Lung (tissue), 12 donors: Measurements from ENCODE around the gene SLC22A23. TPM values are rescaled to one million over a fixed set of nuclear protein-coding genes. Genes with fewer than 3 reads are reported as not detected.

Experiments
- ATAC-seq: fragments of 200-7000 bp; cut with Tn5 transposase; one replicate; pipeline ENCODE4 v1.9.1; 2020; ENCODE audit warnings: moderate number of reproducible peaks; ENCODE audit not compliant: insufficient read depth, low FRiP score
- DNase-seq, 3 donors: peaks; one replicate each; pipeline ENCODE4 v3.0.0-alpha.2; 2013 to 2017
- H3K27ac ChIP-seq, 2 donors: one replicate each; pipeline ENCODE4 v1.5.1; 2013; ENCODE audit warnings: mild to moderate bottlenecking in 2 of 2, moderate library complexity in 2 of 2, control low read depth in 1 of 2, inconsistent platforms in 1 of 2, low read depth in 1 of 2, low read length in 1 of 2
- H3K27me3 ChIP-seq, 3 donors: one replicate each; pipeline ENCODE4 v1.5.1; 2013; ENCODE audit warnings: low read length in 2 of 3; ENCODE audit not compliant: control insufficient read depth in 3 of 3, insufficient read depth in 3 of 3
- H3K36me3 ChIP-seq, 4 donors: one replicate each; pipeline ENCODE4 v1.5.1; 2013; ENCODE audit warnings: low read length in 4 of 4, mild to moderate bottlenecking in 1 of 4, moderate library complexity in 1 of 4; ENCODE audit not compliant: control insufficient read depth in 4 of 4, insufficient read depth in 4 of 4
- H3K4me1 ChIP-seq, 5 donors: one replicate each; pipeline ENCODE4 v1.5.1; 2013; ENCODE audit warnings: low read length in 5 of 5, mild to moderate bottlenecking in 2 of 5, moderate library complexity in 1 of 5; ENCODE audit not compliant: control insufficient read depth in 5 of 5, insufficient read depth in 5 of 5
- H3K4me3 ChIP-seq: one replicate; pipeline ENCODE4 v1.5.1; 2013; ENCODE audit warnings: mild to moderate bottlenecking, control low read depth, moderate library complexity
- H3K9ac ChIP-seq, 2 donors: one replicate each; pipeline ENCODE4 v1.5.1; 2013; ENCODE audit warnings: low read length in 2 of 2, control low read depth in 1 of 2; ENCODE audit not compliant: insufficient read depth in 1 of 2
- H3K9me3 ChIP-seq, 4 donors: one replicate each; pipeline ENCODE4 v1.5.1; 2013; ENCODE audit warnings: low read length in 3 of 4, mild to moderate bottlenecking in 1 of 4, moderate library complexity in 1 of 4; ENCODE audit not compliant: control insufficient read depth in 4 of 4, insufficient read depth in 3 of 4
- CTCF ChIP-seq: IDR thresholded peaks from 2 replicates; pipeline ENCODE4 v1.5.1; 2012; ENCODE audit warnings: mild to moderate bottlenecking; ENCODE audit errors: control extremely low read depth, extremely low read depth
- WGBS, 2 donors: extraction: QIAGEN DNeasy Blood & Tissue Kit; methylation state at CpG; one replicate each; pipeline ENCODE4 v1.1.7; 2013; 5-methylcytosine and 5-hydroxymethylcytosine counted together
- polyA plus RNA-seq, 2 donors: library from polyadenylated mRNA; stranded (reverse); fragments of 200-250 nt; gene quantifications; one replicate each; pipeline ENCODE4 v1.2.1, GENCODE V29; 2013
- total RNA-seq, 2 donors: library from RNA; depleted of rRNA in 1 of 2; stranded (reverse); fragments of >200 nt in 1 of 2; gene quantifications; one replicate each; pipeline ENCODE4 v1.2.1, GENCODE V29; 2014 to 2021
- donor health status: control.
- donor health status: control.
- donor health status: Bipolar disorder and iron deficiency.
- donor health status: healthy.
- donor health status: DM: yes; HTN: yes; CAD: no.

SLC22A23 gene
- total and polyA plus RNA-seq, 4 donors: 6.6 to 45.6 (median 24.1) TPM

- Histone ChIP-seq H3K9me3 (no peaks in the 10 kb centered on the region), H3K4me1 (no peaks in the 10 kb centered on the region), H3K27ac (no peak overlapping the region), H3K4me3 (no peak overlapping the region), H3K9ac (no peak overlapping the region), H3K27me3 (no peaks in the 10 kb centered on the region), H3K36me3 (peaks cover 0 to 7% (median 5%) of the 10 kb centered on the region in 4 donors)
- ATAC-seq (no peak), DNase-seq (no peak)
- TF ChIP-seq CTCF: no peak
- WGBS, 2 donors: 91 to 92% methylated on average over 4 of the region's 4 CpGs
Measured at GRCh38 chr6:3291346-3291745, 165.5 kb downstream of the SLC22A23 start.

DNA sequence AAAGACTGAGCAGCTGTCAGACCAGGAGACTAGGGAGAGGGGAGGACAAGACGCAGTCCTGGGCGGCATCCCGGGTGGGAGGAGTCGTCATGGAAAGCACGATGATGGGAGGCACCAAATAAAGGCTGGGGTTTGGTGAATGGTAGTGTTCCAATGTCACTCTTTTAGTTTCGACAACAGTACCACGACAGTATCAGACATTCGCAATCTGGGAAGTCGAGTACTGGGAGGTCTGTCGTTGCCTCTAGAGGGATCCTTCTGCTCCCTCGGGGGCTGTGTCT is 166.0 kb downstream of the SLC22A23 start:
- ATAC-seq: no peak
- DNase-seq: no peak
- no peak overlapping the region for H3K27ac ChIP-seq
- WGBS, 2 donors: 80 to 90% methylated on average over 11 of the region's 11 CpGs
- peaks cover 0 to 7% (median 5%) of the 10 kb centered on the region in 4 donors for H3K36me3 ChIP-seq
- H3K27me3 ChIP-seq: no peaks in the 10 kb centered on the region
- TF ChIP-seq CTCF: no peak
- H3K4me3 ChIP-seq: no peak overlapping the region
- H3K4me1 ChIP-seq: no peaks in the 10 kb centered on the region
- H3K9ac ChIP-seq: no peak overlapping the region
- no peaks in the 10 kb centered on the region for H3K9me3 ChIP-seq

DNA sequence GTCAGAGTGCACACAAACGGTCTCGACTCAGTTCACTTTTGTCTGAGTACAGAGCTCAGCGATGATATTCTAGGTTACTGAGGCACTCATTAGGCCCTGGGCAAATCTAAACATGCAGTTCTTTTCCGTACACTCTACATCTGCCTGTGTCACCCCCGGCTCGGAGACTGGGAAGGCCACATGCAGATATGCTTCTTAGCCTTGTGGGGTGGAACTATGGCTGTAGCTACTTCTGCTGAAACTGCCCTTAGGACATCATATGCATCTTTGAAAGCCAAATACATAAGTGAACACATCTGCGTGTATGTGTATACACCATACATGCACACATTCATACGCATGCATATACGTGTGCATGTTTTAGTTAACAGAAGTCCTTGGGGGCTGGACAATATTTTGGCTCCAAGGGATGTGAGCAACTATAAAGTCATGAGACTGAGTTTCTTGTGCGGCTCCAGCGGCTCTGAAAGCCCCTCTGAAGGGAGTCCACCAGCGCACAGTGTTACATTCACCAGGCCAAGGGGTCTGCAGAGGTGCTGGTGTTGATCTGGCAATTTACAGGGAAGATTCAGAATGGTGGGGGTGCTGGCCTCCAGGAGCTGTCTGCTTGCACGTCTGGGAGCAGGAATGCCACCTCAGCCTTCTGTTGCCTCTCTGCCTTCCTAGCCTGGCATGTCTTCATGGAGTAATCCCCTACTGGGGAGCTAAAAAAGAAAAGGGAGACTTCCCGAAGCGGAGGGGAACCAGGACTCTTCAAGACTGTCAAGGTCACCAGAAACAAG is 166.5 kb downstream of the SLC22A23 start:
- Histone ChIP-seq H3K9me3 (no peaks in the 10 kb centered on the region), H3K4me1 (no peaks in the 10 kb centered on the region), H3K4me3 (no peak overlapping the region), H3K9ac (no peak overlapping the region), H3K27ac (no peak overlapping the region), H3K27me3 (no peaks in the 10 kb centered on the region), H3K36me3 (peaks cover 0 to 11% (median 6%) of the 10 kb centered on the region in 4 donors)
- WGBS, 2 donors: 93% methylated on average over 15 of the region's 15 CpGs
- no peak for DNase-seq
- ATAC-seq: no peak
- TF ChIP-seq CTCF: no peak

GRCh38 chr6:3289664-3290055 is 167.2 kb downstream of the SLC22A23 start:
- peak in 1 of 3 donors; percentile 10 for DNase-seq
- Histone ChIP-seq H3K9me3 (no peaks in the 10 kb centered on the region), H3K27me3 (no peaks in the 10 kb centered on the region), H3K27ac (no peak overlapping the region), H3K4me1 (no peaks in the 10 kb centered on the region), H3K36me3 (peaks cover 0 to 16% (median 9%) of the 10 kb centered on the region in 4 donors), H3K9ac (no peak overlapping the region), H3K4me3 (no peak overlapping the region)
- no peak for TF ChIP-seq CTCF
- no peak for ATAC-seq
- 88 to 90% methylated on average over 7 of the region's 7 CpGs for WGBS, 2 donors
